Trophoblast cell (in vitro differentiated cells and primary cell): ENCODE measurements around the gene JARID2.
"Not testable (repeated sequence)": the region's sequence is repeated elsewhere in the genome, so short reads cannot be mapped to it uniquely, and the experiment has no call there.

ENCODE experiments used
- DNase-seq, 2 donors: peaks; one replicate each; pipeline ENCODE4 v3.0.0-alpha.2; 2016
- H2AFZ ChIP-seq: 2 replicates; pipeline ENCODE4 v1.6.1; 2013; ENCODE audit warnings: low read length, moderate library complexity, mild to moderate bottlenecking; ENCODE audit not compliant: insufficient read depth, poor library complexity
- H2AK5ac ChIP-seq: 2 replicates; pipeline ENCODE4 v1.6.1; 2013; ENCODE audit warnings: mild to moderate bottlenecking, low read length
- H2BK120ac ChIP-seq: 2 replicates; pipeline ENCODE4 v1.6.1; 2013; ENCODE audit warnings: low read length, mild to moderate bottlenecking, moderate library complexity; ENCODE audit not compliant: insufficient read depth, poor library complexity
- H2BK12ac ChIP-seq: 2 replicates; pipeline ENCODE4 v1.6.1; 2013; ENCODE audit warnings: mild to moderate bottlenecking, low read length, moderate library complexity
- H2BK5ac ChIP-seq: 2 replicates; pipeline ENCODE4 v1.6.1; 2013; ENCODE audit warnings: low read length, low read depth, moderate library complexity, mild to moderate bottlenecking; ENCODE audit not compliant: poor library complexity
- H3K14ac ChIP-seq: 2 replicates; pipeline ENCODE4 v1.6.1; 2013; ENCODE audit warnings: mild to moderate bottlenecking, low read length
- H3K18ac ChIP-seq: 2 replicates; pipeline ENCODE4 v1.6.1; 2013; ENCODE audit warnings: mild to moderate bottlenecking, low read length
- H3K23ac ChIP-seq: 2 replicates; pipeline ENCODE4 v1.6.1; 2013; ENCODE audit warnings: low read length
- H3K27ac ChIP-seq: 2 replicates; pipeline ENCODE4 v1.5.1; 2013; ENCODE audit warnings: low read depth, mild to moderate bottlenecking, inconsistent platforms, low read length, moderate library complexity
- H3K27me3 ChIP-seq: 2 replicates; pipeline ENCODE4 v1.6.1; 2013; ENCODE audit warnings: inconsistent platforms, mild to moderate bottlenecking, low read length, moderate library complexity; ENCODE audit not compliant: insufficient read depth
- H3K36me3 ChIP-seq, 2 experiments: 1 replicate in 1 of 2; 2 replicates in 1 of 2; pipeline ENCODE4 v1.6.1; 2013; ENCODE audit warnings: low read length in 2 of 2, mild to moderate bottlenecking in 2 of 2, moderate library complexity in 1 of 2; ENCODE audit not compliant: insufficient read depth in 2 of 2, control insufficient read depth in 1 of 2
- H3K4ac ChIP-seq: 2 replicates; pipeline ENCODE4 v1.6.1; 2013; ENCODE audit warnings: low read depth, mild to moderate bottlenecking, low read length, moderate library complexity
- H3K4me1 ChIP-seq, 2 experiments: 1 replicate in 1 of 2; 2 replicates in 1 of 2; pipeline ENCODE4 v1.6.1; 2013; ENCODE audit warnings: low read length in 2 of 2, mild to moderate bottlenecking in 2 of 2, moderate library complexity in 1 of 2; ENCODE audit not compliant: insufficient read depth in 2 of 2, control insufficient read depth in 1 of 2
- H3K4me2 ChIP-seq: 2 replicates; pipeline ENCODE4 v1.6.1; 2013; ENCODE audit warnings: inconsistent platforms, mild to moderate bottlenecking, low read length, moderate library complexity
- H3K4me3 ChIP-seq: 2 replicates; pipeline ENCODE4 v1.5.1; 2013; ENCODE audit warnings: mild to moderate bottlenecking, low read depth, low read length, inconsistent platforms
- H3K79me1 ChIP-seq: one replicate; pipeline ENCODE4 v1.6.1; 2013; ENCODE audit warnings: low read length
- H3K79me2 ChIP-seq: 2 replicates; pipeline ENCODE4 v1.6.1; 2013; ENCODE audit warnings: low read length, mild to moderate bottlenecking; ENCODE audit not compliant: control insufficient read depth, insufficient read depth, poor library complexity
- H3K9ac ChIP-seq: 2 replicates; pipeline ENCODE4 v1.6.1; 2013; ENCODE audit warnings: mild to moderate bottlenecking, low read length
- H3K9me3 ChIP-seq: 2 replicates; pipeline ENCODE4 v1.6.1; 2013; ENCODE audit warnings: low read depth, mild to moderate bottlenecking, control low read depth, inconsistent platforms, low read length; ENCODE audit not compliant: insufficient read depth
- H4K12ac ChIP-seq: 2 replicates; pipeline ENCODE4 v1.6.1; 2013; ENCODE audit warnings: low read depth, mild to moderate bottlenecking, low read length, moderate library complexity
- H4K8ac ChIP-seq: 2 replicates; pipeline ENCODE4 v1.6.1; 2013; ENCODE audit warnings: low read depth, mild to moderate bottlenecking, low read length, moderate library complexity
- H4K91ac ChIP-seq: one replicate; pipeline ENCODE4 v1.6.1; 2013; ENCODE audit warnings: low read depth, mild to moderate bottlenecking, low read length, moderate library complexity
- WGBS: extraction: QIAGEN DNeasy Blood & Tissue Kit; methylation state at CpG from one replicate; pipeline ENCODE4 v1.1.7; 2013; ENCODE audit warnings: missing lambda C conversion rate; ENCODE audit not compliant: insufficient read length, insufficient coverage; ENCODE audit errors: extremely low coverage; 5-methylcytosine and 5-hydroxymethylcytosine counted together

The JARID2 gene

DNA sequence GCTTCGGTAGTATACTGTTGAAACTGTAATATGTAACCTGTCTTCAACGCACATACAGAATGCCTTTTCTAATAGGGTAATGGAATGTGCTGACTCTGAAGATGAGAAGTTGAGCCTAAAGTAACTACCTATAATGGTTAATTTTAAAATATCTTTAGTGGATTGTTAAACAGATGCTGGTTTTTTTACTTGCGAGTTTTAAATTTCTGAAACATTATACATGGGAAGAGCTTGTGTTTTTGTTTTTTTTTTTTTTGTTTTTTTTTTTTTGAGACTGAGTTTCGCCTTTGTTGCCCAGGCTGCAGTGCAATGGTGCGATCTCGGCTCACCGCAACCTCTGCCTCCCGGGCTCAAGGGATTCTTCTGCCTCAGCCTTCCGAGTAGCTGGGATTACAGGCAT lies 166.9 kb downstream of the JARID2 start:
- Histone ChIP-seq H3K9me3 (peaks cover under 1% of the 10 kb centered on the region), H3K4me1 (peaks cover 2 to 13% of the 10 kb centered on the region in 2 experiments), H4K8ac (no peak overlapping the region), H4K91ac (no peak overlapping the region), H3K18ac (no peak overlapping the region), H2AK5ac (no peak overlapping the region), H3K4me2 (no peak overlapping the region), H3K4ac (no peak overlapping the region), H3K14ac (no peak overlapping the region), H3K27ac (no peak overlapping the region), H3K23ac (no peak overlapping the region), H3K79me1 (no peaks in the 10 kb centered on the region), H3K9ac (no peak overlapping the region), H2BK12ac (no peak overlapping the region), H3K4me3 (no peak overlapping the region), H3K79me2 (no peaks in the 10 kb centered on the region), H2BK5ac (no peak overlapping the region), H3K27me3 (no peaks in the 10 kb centered on the region), H3K36me3 (peaks cover 0 to 3% of the 10 kb centered on the region in 2 experiments), H2AFZ (no peak overlapping the region), H2BK120ac (no peak overlapping the region), H4K12ac (no peak overlapping the region)
- no CpG with 5 or more reads among the region's 9 CpGs for WGBS
- DNase-seq = peak; percentile 32 to 71

DNA sequence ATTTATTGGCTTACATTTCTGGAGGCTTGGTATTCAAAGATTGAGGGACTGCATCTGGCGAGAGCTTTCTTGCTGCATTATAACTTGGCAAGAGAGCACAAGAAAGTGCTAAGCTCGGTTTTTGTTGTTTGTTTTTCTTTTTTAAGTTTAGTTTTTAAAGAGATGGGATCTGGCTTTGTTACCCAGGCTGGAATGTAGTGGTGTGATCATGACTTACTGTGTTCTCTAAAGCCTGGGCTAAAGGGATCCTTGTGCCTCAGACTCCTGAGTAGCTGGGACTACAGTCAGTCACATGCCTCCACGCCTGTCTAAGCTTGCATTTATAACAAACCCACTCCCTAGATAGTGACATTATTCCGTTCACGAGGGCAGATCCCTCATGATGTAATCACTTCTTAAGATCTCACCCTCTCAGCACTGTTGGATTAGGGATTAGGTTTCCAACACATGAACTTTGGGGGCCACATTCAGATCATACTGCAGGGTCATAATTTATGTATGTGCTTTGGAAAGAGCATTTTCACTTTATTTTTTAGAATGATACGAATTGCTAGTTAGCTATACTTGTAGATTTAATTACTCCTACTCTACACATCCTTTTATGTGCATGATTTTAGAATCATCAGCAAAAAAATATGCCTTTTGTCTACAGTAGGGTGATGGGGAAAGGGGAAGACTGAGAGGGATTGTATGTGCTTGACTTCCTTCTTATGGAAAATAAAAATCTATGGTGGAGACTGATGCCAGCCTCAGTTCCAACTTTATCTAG lies 167.8 kb downstream of the JARID2 start:
- no CpG with 5 or more reads among the region's 6 CpGs for whole genome bisulfite sequencing
- no peak overlapping the region for H2BK12ac ChIP-seq
- no peak overlapping the region for H2BK120ac ChIP-seq
- H3K36me3 ChIP-seq = peaks cover 0 to 3% of the 10 kb centered on the region in 2 experiments
- H3K9ac ChIP-seq = no peak overlapping the region
- H4K91ac ChIP-seq = no peak overlapping the region
- no peak overlapping the region for H3K18ac ChIP-seq
- H3K14ac ChIP-seq = no peak overlapping the region
- no peaks in the 10 kb centered on the region for H3K79me1 ChIP-seq
- H3K79me2 ChIP-seq = no peaks in the 10 kb centered on the region
- no peaks in the 10 kb centered on the region for H3K27me3 ChIP-seq
- no peak overlapping the region for H2AFZ ChIP-seq
- no peak overlapping the region for H3K4ac ChIP-seq
- H4K8ac ChIP-seq = no peak overlapping the region
- no peak overlapping the region for H3K4me2 ChIP-seq
- peaks cover 3% of the 10 kb centered on the region for H3K9me3 ChIP-seq
- no peak overlapping the region for H2AK5ac ChIP-seq
- no peak overlapping the region for H3K4me3 ChIP-seq
- H2BK5ac ChIP-seq = no peak overlapping the region
- H3K23ac ChIP-seq = no peak overlapping the region
- H3K4me1 ChIP-seq = peaks cover 2 to 11% of the 10 kb centered on the region in 2 experiments
- no peak overlapping the region for H4K12ac ChIP-seq
- DNase-seq = no peak
- no peak overlapping the region for H3K27ac ChIP-seq

DNA sequence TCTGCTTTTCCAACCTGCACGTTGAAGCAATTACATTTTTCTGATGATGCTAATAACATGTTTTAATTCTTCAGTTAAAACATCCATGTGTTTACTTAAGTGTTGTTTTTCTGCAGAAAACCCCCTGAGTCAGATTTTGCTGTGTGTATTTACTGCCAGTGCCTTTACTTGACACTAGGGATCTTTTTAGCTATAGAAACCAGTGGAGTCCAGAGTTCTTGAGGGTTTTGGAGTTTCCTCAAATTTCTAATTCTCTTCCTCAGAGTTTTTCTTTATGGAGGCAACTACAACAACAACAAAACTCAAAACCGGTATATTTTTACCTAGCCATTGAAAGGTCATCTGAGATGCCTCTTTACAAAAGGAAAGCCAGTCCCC lies 168.4 kb downstream of the JARID2 start:
- Histone ChIP-seq H4K91ac (no peak overlapping the region), H4K12ac (no peak overlapping the region), H2BK12ac (no peak overlapping the region), H2AK5ac (no peak overlapping the region), H3K79me1 (no peaks in the 10 kb centered on the region), H3K36me3 (peaks cover 0 to 3% of the 10 kb centered on the region in 2 experiments), H3K4me3 (no peak overlapping the region), H3K4me2 (no peak overlapping the region), H3K9me3 (peaks cover 3% of the 10 kb centered on the region), H3K14ac (no peak overlapping the region), H2BK120ac (no peak overlapping the region), H3K27ac (no peak overlapping the region), H3K23ac (no peak overlapping the region), H2AFZ (no peak overlapping the region), H3K79me2 (no peaks in the 10 kb centered on the region), H3K4ac (no peak overlapping the region), H3K9ac (no peak overlapping the region), H4K8ac (no peak overlapping the region), H3K18ac (no peak overlapping the region), H3K27me3 (no peaks in the 10 kb centered on the region), H2BK5ac (no peak overlapping the region), H3K4me1 (peaks cover under 1 to 10% of the 10 kb centered on the region in 2 experiments)
- no CpG with 5 or more reads among the region's 2 CpGs for WGBS
- no peak for DNase-seq

DNA sequence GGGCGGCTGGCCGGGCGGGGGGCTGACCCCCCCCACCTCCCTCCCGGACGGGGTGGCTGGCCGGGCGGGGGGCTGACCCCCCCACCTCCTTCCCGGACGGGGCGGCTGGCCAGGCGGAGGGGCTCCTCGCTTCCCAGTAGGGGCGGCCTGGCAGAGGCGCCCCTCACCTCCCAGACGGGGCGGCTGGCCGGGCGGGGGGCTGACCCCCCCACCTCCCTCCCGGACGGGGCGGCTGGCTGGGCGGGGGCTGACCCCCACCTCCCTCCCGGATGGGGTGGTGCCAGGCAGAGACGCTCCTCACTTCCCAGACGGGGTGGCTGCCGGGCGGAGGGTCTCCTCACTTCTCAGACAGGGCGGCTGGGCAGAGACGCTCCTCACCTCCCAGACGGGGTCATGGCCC lies 169.8 kb downstream of the JARID2 start:
- not testable (repeated sequence) for H3K23ac ChIP-seq, H4K12ac ChIP-seq, H4K91ac ChIP-seq, DNase-seq, H3K9ac ChIP-seq, H2BK120ac ChIP-seq, H3K36me3 ChIP-seq, H4K8ac ChIP-seq, H3K79me1 ChIP-seq, H3K4me2 ChIP-seq, H3K27ac ChIP-seq, H3K4me1 ChIP-seq, H2AFZ ChIP-seq, H2BK5ac ChIP-seq, H2BK12ac ChIP-seq, H3K79me2 ChIP-seq, H3K27me3 ChIP-seq, H3K4me3 ChIP-seq, H3K14ac ChIP-seq, H3K18ac ChIP-seq, H3K9me3 ChIP-seq, H2AK5ac ChIP-seq, H3K4ac ChIP-seq
- WGBS = no CpG with 5 or more reads among the region's 30 CpGs
